Uterus (tissue), 4 donors: ENCODE results near the gene CASZ1. TPM values are rescaled to one million over a fixed set of nuclear protein-coding genes. Genes with fewer than 3 reads are reported as not detected.
A peak's percentile ranks its signal among the peaks of the same experiment; 100 is the strongest.

Experiments
- DNase-seq, 2 donors: peaks; one replicate each; pipeline ENCODE4 v3.0.0-alpha.2; 2019 to 2020
- H3K27ac ChIP-seq, 2 donors: fragments of 200-600 bp; sonication (generic); 1 replicate in 1 of 2; 2 replicates in 1 of 2; pipeline ENCODE4 v1.5.1; 2016 to 2018
- H3K27me3 ChIP-seq, 2 donors: fragments of 200-600 bp; sonication (generic); one replicate each; pipeline ENCODE4 v1.5.1; 2018 to 2019; ENCODE audit warnings: control low read depth in 1 of 2
- H3K36me3 ChIP-seq, 2 donors: fragments of 200-600 bp; sonication (generic); one replicate each; pipeline ENCODE4 v1.5.1; 2019; ENCODE audit warnings: control low read depth in 1 of 2
- H3K4me1 ChIP-seq, 2 donors: fragments of 200-600 bp; sonication (generic); one replicate each; pipeline ENCODE4 v1.5.1; 2018 to 2019; ENCODE audit warnings: control low read depth in 1 of 2
- H3K4me3 ChIP-seq, 2 donors: fragments of 200-600 bp; sonication (generic); 1 replicate in 1 of 2; 2 replicates in 1 of 2; pipeline ENCODE4 v1.5.1; 2018 to 2019; ENCODE audit warnings: mild to moderate bottlenecking in 1 of 2
- H3K9me3 ChIP-seq, 2 donors: fragments of 200-600 bp; sonication (generic); one replicate each; pipeline ENCODE4 v1.5.1; 2019; ENCODE audit warnings: control low read depth in 1 of 2
- POLR2A ChIP-seq, 2 donors: fragments of 450-650 bp; IDR thresholded peaks; one replicate each; pipeline ENCODE4 v1.6.1; 2016; ENCODE audit warnings: antibody characterized with exemption in 2 of 2, mild to moderate bottlenecking in 1 of 2, moderate library complexity in 1 of 2
- intact Hi-C: fragments of 100-400 bp; cut with DNase I; formaldehyde crosslinking; loops from one replicate; pipeline ENCODE4 v1.15.1; 2023; ENCODE audit warnings: low total_unique reads
- total RNA-seq, 4 donors: library from RNA; depleted of rRNA in 3 of 4; stranded (reverse); fragments of >200 nt in 3 of 4; gene quantifications; one replicate each; pipeline versions ENCODE4 v1.1.0 to v1.2.4, GENCODE V29; 2014 to 2023
- TF ChIP-seq, protein P1 (sequence below), 4 experiments: fragments of 200-600 bp in 2 of 4; fragments of 450-650 bp in 2 of 4; sonication (generic) in 2 of 4; IDR thresholded peaks; one replicate each; pipeline ENCODE4 v1.5.1; 2016 to 2019; ENCODE audit warnings: antibody characterized with exemption in 4 of 4, mild to moderate bottlenecking in 2 of 4, moderate library complexity in 1 of 4
- donor health status: DM: yes; HTN: yes; CAD: no.

Gene CASZ1
- total RNA-seq, 4 donors from 2014 or later: 0.59 to 49.2 (median 3.9) TPM

DNA sequence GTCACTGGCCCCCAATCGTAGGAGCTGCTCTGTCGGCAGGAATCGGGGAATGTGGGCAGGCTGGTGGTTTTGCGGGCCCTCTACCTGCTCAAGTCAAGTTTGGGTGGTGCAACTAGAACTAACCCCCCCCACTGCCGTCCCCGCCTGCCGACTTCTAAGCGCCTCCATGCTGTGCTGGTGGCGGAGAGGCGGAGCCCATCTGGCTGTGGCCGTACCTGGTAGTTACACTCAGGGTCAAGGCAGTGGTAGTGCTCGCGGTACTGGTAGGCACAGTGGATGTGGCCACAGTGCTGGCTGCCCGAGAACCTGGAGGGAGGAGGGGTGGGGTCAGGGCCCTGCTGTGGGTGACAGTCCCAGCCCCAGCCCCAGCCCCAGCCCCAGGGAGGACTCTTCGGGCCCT lies 140.0 kb downstream of the CASZ1 start:
- intact Hi-C loops: no loop called here
- TF ChIP-seq, protein P1, sequence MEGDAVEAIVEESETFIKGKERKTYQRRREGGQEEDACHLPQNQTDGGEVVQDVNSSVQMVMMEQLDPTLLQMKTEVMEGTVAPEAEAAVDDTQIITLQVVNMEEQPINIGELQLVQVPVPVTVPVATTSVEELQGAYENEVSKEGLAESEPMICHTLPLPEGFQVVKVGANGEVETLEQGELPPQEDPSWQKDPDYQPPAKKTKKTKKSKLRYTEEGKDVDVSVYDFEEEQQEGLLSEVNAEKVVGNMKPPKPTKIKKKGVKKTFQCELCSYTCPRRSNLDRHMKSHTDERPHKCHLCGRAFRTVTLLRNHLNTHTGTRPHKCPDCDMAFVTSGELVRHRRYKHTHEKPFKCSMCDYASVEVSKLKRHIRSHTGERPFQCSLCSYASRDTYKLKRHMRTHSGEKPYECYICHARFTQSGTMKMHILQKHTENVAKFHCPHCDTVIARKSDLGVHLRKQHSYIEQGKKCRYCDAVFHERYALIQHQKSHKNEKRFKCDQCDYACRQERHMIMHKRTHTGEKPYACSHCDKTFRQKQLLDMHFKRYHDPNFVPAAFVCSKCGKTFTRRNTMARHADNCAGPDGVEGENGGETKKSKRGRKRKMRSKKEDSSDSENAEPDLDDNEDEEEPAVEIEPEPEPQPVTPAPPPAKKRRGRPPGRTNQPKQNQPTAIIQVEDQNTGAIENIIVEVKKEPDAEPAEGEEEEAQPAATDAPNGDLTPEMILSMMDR (IDR thresholded peaks at IDR 0.05): no peak
- no peak for TF ChIP-seq POLR2A (IDR thresholded peaks at IDR 0.05)

DNA sequence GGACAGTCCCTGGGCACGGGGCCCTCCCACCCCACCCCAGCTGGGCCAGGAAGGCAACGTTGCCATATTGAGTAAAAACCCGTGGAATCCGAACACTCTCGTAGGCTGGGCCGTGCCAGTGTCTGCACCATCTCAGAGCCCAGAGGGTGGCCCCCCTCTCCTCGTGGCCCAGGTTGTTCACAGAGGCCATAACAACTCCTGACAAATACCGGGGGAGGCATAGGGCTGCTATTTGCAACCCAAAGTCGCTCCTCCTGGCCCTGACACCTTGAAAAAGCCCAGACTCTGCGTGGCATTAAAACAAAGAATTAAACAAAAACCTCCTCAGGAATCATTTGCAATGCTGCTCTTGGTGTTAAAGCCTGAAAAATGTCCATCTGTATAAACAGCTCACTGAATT lies 141.4 kb downstream of the CASZ1 start:
- H3K36me3 ChIP-seq: no peaks in the 10 kb centered on the region
- no peak for DNase-seq
- no peak overlapping the region for H3K4me3 ChIP-seq
- TF ChIP-seq, protein P1 (IDR thresholded peaks at IDR 0.05): no peak
- TF ChIP-seq POLR2A (IDR thresholded peaks at IDR 0.05): no peak
- H3K27me3 ChIP-seq: no peaks in the 10 kb centered on the region
- intact Hi-C loops: no loop called here
- H3K27ac ChIP-seq: peak overlapping the region; percentile 44 to 57
- H3K4me1 ChIP-seq: no peaks in the 10 kb centered on the region
- no peaks in the 10 kb centered on the region for H3K9me3 ChIP-seq

More for the DNA sequence above, 140.0 kb downstream of the CASZ1 start:
- Histone ChIP-seq H3K27me3 (no peaks in the 10 kb centered on the region), H3K27ac (peak overlapping the region; percentile 31 to 52), H3K9me3 (no peaks in the 10 kb centered on the region), H3K4me3 (no peak overlapping the region), H3K36me3 (no peaks in the 10 kb centered on the region), H3K4me1 (no peaks in the 10 kb centered on the region)
- DNase-seq: no peak

DNA sequence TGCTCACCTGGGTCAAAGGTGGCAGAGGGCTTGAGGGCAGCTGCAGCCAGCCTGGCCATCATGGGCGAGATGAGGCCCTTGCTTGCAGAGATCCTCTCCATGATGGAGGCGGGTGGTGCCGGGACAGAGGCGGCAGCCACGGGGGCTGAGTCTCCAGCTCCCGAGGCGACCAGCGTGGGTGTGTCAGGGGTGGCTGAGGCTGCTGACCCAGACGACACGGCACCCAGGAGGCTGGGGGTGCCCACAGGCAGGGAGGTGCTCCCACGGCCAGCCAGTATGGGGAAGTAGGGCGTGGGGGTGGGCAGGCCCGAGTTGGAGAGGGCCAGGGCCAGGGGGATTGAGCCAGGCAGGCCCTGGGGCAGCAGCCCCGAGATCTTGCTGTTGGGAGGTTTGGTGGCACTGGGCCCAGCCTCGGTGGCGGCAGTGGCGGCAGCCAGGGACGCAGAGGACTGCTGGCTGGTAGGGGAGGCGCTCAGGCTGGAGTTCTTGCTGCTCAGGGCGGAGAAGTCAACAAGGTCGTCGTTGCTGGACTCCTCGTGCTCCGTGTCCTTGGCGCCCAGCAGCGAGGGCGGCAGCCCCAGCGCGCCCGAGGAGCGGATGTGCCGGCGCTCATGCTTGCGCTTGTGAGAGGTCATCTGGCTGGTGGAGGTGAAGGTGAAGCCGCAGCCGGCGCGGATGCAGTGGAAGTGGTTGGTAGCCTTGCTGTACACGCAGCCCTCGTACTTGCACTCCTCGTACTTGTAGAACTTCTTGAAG lies 142.9 kb downstream of the CASZ1 start:
- no peaks in the 10 kb centered on the region for H3K36me3 ChIP-seq
- DNase-seq: no peak
- H3K27ac ChIP-seq: no peak overlapping the region
- no peaks in the 10 kb centered on the region for H3K9me3 ChIP-seq
- H3K27me3 ChIP-seq: no peaks in the 10 kb centered on the region
- H3K4me1 ChIP-seq: no peaks in the 10 kb centered on the region
- no peak overlapping the region for H3K4me3 ChIP-seq
- intact Hi-C loops: no loop called here
- no peak for TF ChIP-seq POLR2A (IDR thresholded peaks at IDR 0.05)
- TF ChIP-seq, protein P1 (IDR thresholded peaks at IDR 0.05): no peak

DNA sequence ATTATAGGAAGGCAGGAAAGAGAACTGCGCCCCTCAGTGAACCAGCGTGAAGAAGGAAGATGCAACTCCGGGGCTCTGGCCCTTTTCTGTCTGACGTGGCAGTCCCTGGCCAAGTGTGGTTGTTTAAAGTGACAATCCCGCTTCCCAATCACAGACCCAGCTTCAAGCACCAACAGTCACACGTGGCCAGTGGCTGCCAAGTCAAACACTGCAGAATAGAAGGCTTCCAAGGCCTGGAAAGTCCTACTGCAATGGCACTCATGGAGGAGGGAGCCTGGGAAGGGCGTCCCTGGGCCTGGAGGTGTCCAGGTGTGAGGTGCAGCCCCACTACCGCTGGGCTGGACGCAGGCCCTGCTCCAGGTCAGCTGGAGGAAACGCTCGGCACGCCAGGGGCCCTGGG lies 143.8 kb downstream of the CASZ1 start:
- TF ChIP-seq POLR2A (IDR thresholded peaks at IDR 0.05): no peak
- TF ChIP-seq, protein P1 (IDR thresholded peaks at IDR 0.05): no peak
- no peaks in the 10 kb centered on the region for H3K4me1 ChIP-seq
- H3K36me3 ChIP-seq: no peaks in the 10 kb centered on the region
- no peaks in the 10 kb centered on the region for H3K27me3 ChIP-seq
- intact Hi-C loops: no loop called here
- H3K27ac ChIP-seq: no peak overlapping the region
- no peak for DNase-seq
- no peaks in the 10 kb centered on the region for H3K9me3 ChIP-seq
- H3K4me3 ChIP-seq: no peak overlapping the region

DNA sequence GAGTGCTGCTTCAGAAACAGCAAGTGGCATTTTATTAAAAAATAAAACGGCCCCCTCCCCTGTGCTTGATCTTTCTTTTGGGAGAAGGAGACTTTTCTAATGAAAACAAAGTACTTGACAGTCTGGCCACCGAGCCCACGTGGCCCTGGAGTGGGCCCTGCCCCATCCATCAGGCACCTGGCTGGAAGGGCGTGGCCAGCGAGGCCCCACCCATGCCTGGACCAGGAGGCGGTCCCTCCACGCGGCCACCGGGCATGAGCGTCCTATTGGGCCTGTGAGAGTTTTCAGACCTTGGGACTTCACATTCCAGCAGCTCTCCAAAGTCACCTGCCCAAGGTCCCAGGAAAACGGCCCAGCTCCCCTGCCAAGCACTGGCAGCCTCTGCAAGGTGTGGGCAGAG lies 144.7 kb downstream of the CASZ1 start:
- no peaks in the 10 kb centered on the region for H3K27me3 ChIP-seq
- intact Hi-C loops: no loop called here
- no peak overlapping the region for H3K27ac ChIP-seq
- no peaks in the 10 kb centered on the region for H3K9me3 ChIP-seq
- DNase-seq: no peak
- no peaks in the 10 kb centered on the region for H3K4me1 ChIP-seq
- H3K4me3 ChIP-seq: no peak overlapping the region
- TF ChIP-seq, protein P1 (IDR thresholded peaks at IDR 0.05): no peak
- no peak for TF ChIP-seq POLR2A (IDR thresholded peaks at IDR 0.05)
- H3K36me3 ChIP-seq: no peaks in the 10 kb centered on the region
